22Rv1 (cell line): Measurements from ENCODE around the gene IL32.

ENCODE experiments used
- CTCF ChIP-seq: fragments of 450-650 bp; IDR thresholded peaks from 2 replicates; pipeline ENCODE4 v1.5.1; 2017; ENCODE audit warnings: mild to moderate bottlenecking
- ZFX ChIP-seq: fragments of 450-650 bp; IDR thresholded peaks from 2 replicates; pipeline ENCODE4 v1.6.1; 2017; ENCODE audit warnings: antibody characterized with exemption, borderline replicate concordance

- TF ChIP-seq CTCF (no peak), ZFX (no peak)
Observed at GRCh38 chr16:3022208-3022683, 43.2 kb upstream of the IL32 start.
